Ishikawa (cell line): ENCODE measurements around the gene SYT1.

ENCODE experiments used
- EP300 ChIP-seq: IDR thresholded peaks from 2 replicates; pipeline ENCODE4 v1.6.1; 2012; ENCODE audit warnings: borderline replicate concordance
- FOXM1 ChIP-seq: IDR thresholded peaks from 2 replicates; pipeline ENCODE4 v1.6.1; 2012; ENCODE audit warnings: low read depth, borderline replicate concordance
- RAD21 ChIP-seq: IDR thresholded peaks from 2 replicates; pipeline ENCODE4 v1.6.1; 2012; ENCODE audit warnings: low read depth
- REST ChIP-seq: IDR thresholded peaks from 2 replicates; pipeline ENCODE4 v1.6.1; 2012; ENCODE audit warnings: low read depth, mild to moderate bottlenecking

- no peak for TF ChIP-seq RAD21
- no peak for TF ChIP-seq EP300
- no peak for TF ChIP-seq FOXM1
- TF ChIP-seq REST, result no peak
Observed at GRCh38 chr12:79223210-79223609, 358.6 kb downstream of the SYT1 start.
